ENCODE measurements around the gene NUP43.

NUP43 gene

GRCh38 chr6:149728499-149729234 lies 17.7 kb downstream of the NUP43 start:
- peaks cover 75% of the 10 kb centered on the region for H3K36me3 ChIP-seq (ENCODE audit: control insufficient read depth, low read length)
- H3F3A ChIP-seq (ENCODE audit: control insufficient read depth, insufficient read depth): peaks cover 12% of the 10 kb centered on the region; the same call in 1 of the 2 replicates
- no peak overlapping the region for H3K4me3 ChIP-seq (ENCODE audit: low read length)
- no peak overlapping the region for H3K27ac ChIP-seq (ENCODE audit: low read depth, low read length)
- H3K79me2 ChIP-seq (ENCODE audit: control insufficient read depth, low read length): no peaks in the 10 kb centered on the region
- H4K20me1 ChIP-seq (ENCODE audit: control insufficient read depth, insufficient read depth, low read depth, low read length): no peaks in the 10 kb centered on the region
- TF ChIP-seq, protein P1, sequence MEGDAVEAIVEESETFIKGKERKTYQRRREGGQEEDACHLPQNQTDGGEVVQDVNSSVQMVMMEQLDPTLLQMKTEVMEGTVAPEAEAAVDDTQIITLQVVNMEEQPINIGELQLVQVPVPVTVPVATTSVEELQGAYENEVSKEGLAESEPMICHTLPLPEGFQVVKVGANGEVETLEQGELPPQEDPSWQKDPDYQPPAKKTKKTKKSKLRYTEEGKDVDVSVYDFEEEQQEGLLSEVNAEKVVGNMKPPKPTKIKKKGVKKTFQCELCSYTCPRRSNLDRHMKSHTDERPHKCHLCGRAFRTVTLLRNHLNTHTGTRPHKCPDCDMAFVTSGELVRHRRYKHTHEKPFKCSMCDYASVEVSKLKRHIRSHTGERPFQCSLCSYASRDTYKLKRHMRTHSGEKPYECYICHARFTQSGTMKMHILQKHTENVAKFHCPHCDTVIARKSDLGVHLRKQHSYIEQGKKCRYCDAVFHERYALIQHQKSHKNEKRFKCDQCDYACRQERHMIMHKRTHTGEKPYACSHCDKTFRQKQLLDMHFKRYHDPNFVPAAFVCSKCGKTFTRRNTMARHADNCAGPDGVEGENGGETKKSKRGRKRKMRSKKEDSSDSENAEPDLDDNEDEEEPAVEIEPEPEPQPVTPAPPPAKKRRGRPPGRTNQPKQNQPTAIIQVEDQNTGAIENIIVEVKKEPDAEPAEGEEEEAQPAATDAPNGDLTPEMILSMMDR (IDR thresholded peaks at IDR 0.05; ENCODE audit: low read depth, low read length, poor library complexity, severe bottlenecking): no peak
- TF ChIP-seq EZH2phosphoT487 (IDR thresholded peaks at IDR 0.05; ENCODE audit: borderline replicate concordance, low read length): no peak
- H3K4me2 ChIP-seq (ENCODE audit: low read length): no peak overlapping the region
- H3K9me3 ChIP-seq (ENCODE audit: control insufficient read depth, insufficient read depth, low read length): no peaks in the 10 kb centered on the region
- no peaks in the 10 kb centered on the region for H3K27me3 ChIP-seq (ENCODE audit: control insufficient read depth, low read length)
- H3K9me2 ChIP-seq (replicated peaks; ENCODE audit: control insufficient read depth, low read length): no peaks in the 10 kb centered on the region
- H3K4me1 ChIP-seq (ENCODE audit: control insufficient read depth, low read length): no peaks in the 10 kb centered on the region

DNA sequence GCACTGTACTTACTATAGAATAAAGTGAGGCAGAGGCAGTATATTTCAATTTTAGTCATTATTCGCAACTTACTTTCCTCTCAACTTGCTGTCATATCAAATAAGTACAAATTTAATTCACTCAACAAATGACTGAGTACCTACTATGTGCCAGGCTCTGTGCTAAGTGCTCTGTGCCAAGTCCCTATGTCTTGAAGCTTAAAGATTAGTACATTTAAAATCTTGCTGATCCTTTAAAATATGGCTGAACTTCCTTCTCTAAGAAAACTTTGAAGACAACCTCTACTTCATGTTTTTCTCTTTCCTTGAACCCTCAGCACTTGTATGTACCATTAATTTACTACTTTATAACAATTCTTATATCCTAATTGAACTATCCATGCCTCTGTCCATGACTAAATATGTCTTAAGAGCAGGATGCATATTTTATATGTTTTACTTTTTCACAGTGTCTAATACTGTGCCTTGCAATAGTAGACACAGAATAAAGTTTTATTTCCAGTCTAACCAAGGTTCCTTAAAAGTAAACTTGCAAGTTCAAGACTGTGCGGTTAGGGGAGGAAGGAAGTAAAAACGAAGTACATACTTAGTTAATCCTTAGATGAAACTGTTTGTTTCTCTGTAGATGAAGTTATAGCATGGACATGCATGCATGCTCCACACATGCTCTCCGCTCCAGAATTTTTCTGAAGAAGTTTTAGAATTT lies 18.4 kb downstream of the NUP43 start:
- H3K79me2 ChIP-seq (ENCODE audit: control insufficient read depth, low read length): no peaks in the 10 kb centered on the region
- H3K4me3 ChIP-seq (ENCODE audit: low read length): no peak overlapping the region
- H3K27me3 ChIP-seq (ENCODE audit: control insufficient read depth, low read length): no peaks in the 10 kb centered on the region
- H3K4me1 ChIP-seq (ENCODE audit: control insufficient read depth, low read length): no peaks in the 10 kb centered on the region
- no peak overlapping the region for H3K27ac ChIP-seq (ENCODE audit: low read depth, low read length)
- no peak for TF ChIP-seq EZH2phosphoT487 (IDR thresholded peaks at IDR 0.05; ENCODE audit: borderline replicate concordance, low read length)
- TF ChIP-seq, protein P1 (IDR thresholded peaks at IDR 0.05; ENCODE audit: low read depth, low read length, poor library complexity, severe bottlenecking): no peak
- peaks cover 74% of the 10 kb centered on the region for H3K36me3 ChIP-seq (ENCODE audit: control insufficient read depth, low read length)
- no peak overlapping the region for H3K4me2 ChIP-seq (ENCODE audit: low read length)
- H3K9me3 ChIP-seq (ENCODE audit: control insufficient read depth, insufficient read depth, low read length): no peaks in the 10 kb centered on the region
- H3K9me2 ChIP-seq (replicated peaks; ENCODE audit: control insufficient read depth, low read length): no peaks in the 10 kb centered on the region
- H4K20me1 ChIP-seq (ENCODE audit: control insufficient read depth, insufficient read depth, low read depth, low read length): no peaks in the 10 kb centered on the region
- peaks cover 12% of the 10 kb centered on the region; the same call in 1 of the 2 replicates for H3F3A ChIP-seq (ENCODE audit: control insufficient read depth, insufficient read depth)

DNA sequence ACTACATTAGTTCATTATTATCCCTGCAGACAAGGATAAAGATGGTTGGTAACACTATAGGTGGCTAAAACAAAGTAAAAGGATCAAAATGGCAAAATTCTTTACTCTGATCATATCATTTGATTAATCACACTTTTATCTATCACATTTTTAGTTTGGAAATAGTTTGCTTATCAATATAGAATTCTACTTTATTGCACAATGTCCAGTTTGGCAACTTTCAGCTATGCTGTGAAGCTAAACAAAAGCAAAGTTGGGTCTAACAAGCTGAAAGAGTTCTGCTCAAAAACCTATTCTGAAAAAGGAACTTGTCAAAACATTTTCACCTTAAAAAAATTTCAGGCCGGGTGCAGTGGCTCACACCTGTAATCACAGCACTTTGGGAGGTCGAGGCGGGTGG lies 20.5 kb downstream of the NUP43 start:
- Histone ChIP-seq H3K79me2 (ENCODE audit: control insufficient read depth, low read length) (no peaks in the 10 kb centered on the region), H3K36me3 (ENCODE audit: control insufficient read depth, low read length) (peaks cover 65% of the 10 kb centered on the region), H3K27ac (ENCODE audit: low read depth, low read length) (no peak overlapping the region), H3K4me2 (ENCODE audit: low read length) (no peak overlapping the region), H3F3A (ENCODE audit: control insufficient read depth, insufficient read depth) (peaks cover 12% of the 10 kb centered on the region; the same call in 1 of the 2 replicates), H3K4me3 (ENCODE audit: low read length) (no peak overlapping the region), H3K9me3 (ENCODE audit: control insufficient read depth, insufficient read depth, low read length) (no peaks in the 10 kb centered on the region), H3K4me1 (ENCODE audit: control insufficient read depth, low read length) (no peaks in the 10 kb centered on the region), H4K20me1 (ENCODE audit: control insufficient read depth, insufficient read depth, low read depth, low read length) (no peaks in the 10 kb centered on the region), H3K27me3 (ENCODE audit: control insufficient read depth, low read length) (no peaks in the 10 kb centered on the region), H3K9me2 (replicated peaks; ENCODE audit: control insufficient read depth, low read length) (no peaks in the 10 kb centered on the region)
- TF ChIP-seq, protein P1 (IDR thresholded peaks at IDR 0.05; ENCODE audit: low read depth, low read length, poor library complexity, severe bottlenecking): no peak
- TF ChIP-seq EZH2phosphoT487 (IDR thresholded peaks at IDR 0.05; ENCODE audit: borderline replicate concordance, low read length): no peak

Measured in DOHH2 (cell line).